Stimulated activated CD8-positive, alpha-beta memory T cell treated with anti-CD3 and anti-CD28 coated beads, Interleukin-4, amount 100 ng/mL, for 4 hours (primary cell): ENCODE measurements around the gene CCDC137.

Source experiments
- DNase-seq, 2 donors: peaks; one replicate each; pipeline ENCODE4 v3.0.0-alpha.2; 2020; ENCODE audit warnings: low read depth in 2 of 2, low spot score in 1 of 2

CCDC137 gene

GRCh38 chr17:81714412-81715106, 48.0 kb downstream of the CCDC137 start:
- DNase-seq, result no peak

- no peak for DNase-seq
Measured at GRCh38 chr17:81715107-81715871, 48.8 kb downstream of the CCDC137 start.

GRCh38 chr17:81715872-81716673, 49.5 kb downstream of the CCDC137 start:
- no peak for DNase-seq

GRCh38 chr17:81716674-81716996, 50.1 kb downstream of the CCDC137 start:
- DNase-seq, result no peak

GRCh38 chr17:81717049-81717765, 50.7 kb downstream of the CCDC137 start:
- DNase-seq, result no peak

- DNase-seq, result no peak
Measured at GRCh38 chr17:81717766-81718089, 51.2 kb downstream of the CCDC137 start.

GRCh38 chr17:81719410-81720266, 53.1 kb downstream of the CCDC137 start:
- DNase-seq, result no peak

GRCh38 chr17:81720267-81721071, 53.9 kb downstream of the CCDC137 start:
- no peak for DNase-seq

GRCh38 chr17:81722184-81723120, 55.9 kb downstream of the CCDC137 start:
- DNase-seq, result no peak
